ENCODE data around the gene FAF1. TPM values are rescaled to one million over a fixed set of nuclear protein-coding genes. Genes with fewer than 3 reads are reported as not detected.
"Not testable (repeated sequence)": the region's sequence is repeated elsewhere in the genome, so short reads cannot be mapped to it uniquely, and the experiment has no call there.

The FAF1 gene
- total RNA-seq, 1 donor from 2014 or later, result 40.5 TPM

- DNase-seq (ENCODE audit: low spot score), result not testable (repeated sequence)
Measured at GRCh38 chr1:50907610-50908009, 52.5 kb downstream of the FAF1 start.

GRCh38 chr1:50906050-50906449 is 54.0 kb downstream of the FAF1 start:
- not testable (repeated sequence) for DNase-seq (ENCODE audit: low spot score)

- DNase-seq (ENCODE audit: low spot score), result no peak
Measured at GRCh38 chr1:50902419-50902818, 57.6 kb downstream of the FAF1 start.

- DNase-seq (ENCODE audit: low spot score), result no peak
Measured at GRCh38 chr1:50901872-50902271, 58.2 kb downstream of the FAF1 start.

DNA sequence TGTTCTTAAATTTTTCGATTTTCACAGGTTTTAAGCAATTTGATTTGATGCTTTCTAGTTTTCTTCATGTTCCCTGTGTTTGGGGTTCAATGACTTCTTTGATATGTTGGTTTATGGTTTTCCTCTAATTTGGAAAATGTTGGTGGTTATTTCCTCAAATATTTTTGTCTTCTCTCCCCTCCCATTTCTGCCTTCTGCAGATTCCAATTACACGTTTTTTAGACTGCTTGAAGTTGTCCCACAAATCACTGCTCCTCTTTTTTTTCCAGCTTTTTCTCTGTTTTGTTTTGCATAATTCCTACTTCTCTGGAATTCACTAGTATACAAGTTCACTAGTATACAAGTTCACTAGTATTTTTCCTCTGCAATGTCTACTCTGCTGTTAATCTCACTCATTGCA is 61.3 kb downstream of the FAF1 start:
- DNase-seq (ENCODE audit: low spot score), result no peak

GRCh38 chr1:50894340-50894739 is 65.7 kb downstream of the FAF1 start:
- DNase-seq (ENCODE audit: low spot score), result no peak

DNA sequence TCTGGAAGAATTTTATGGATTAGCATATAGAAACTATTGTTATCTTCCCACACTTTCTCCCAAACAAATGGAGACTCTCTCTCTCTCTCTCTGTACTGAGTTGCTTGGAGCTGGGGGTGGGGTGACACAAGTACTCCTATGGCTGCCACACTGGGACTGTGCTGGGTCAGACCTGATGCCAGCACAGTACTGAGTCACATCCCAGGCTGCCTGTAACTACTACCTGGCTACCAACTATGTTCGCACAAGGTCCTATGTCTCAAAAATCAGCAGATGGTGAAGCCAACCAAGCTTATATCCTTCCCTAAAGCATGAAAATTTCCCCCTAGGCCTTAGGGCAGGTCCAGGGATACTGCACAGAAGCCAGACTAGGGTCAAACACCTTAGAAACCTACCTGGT is 66.6 kb downstream of the FAF1 start:
- DNase-seq (ENCODE audit: low spot score), result no peak

- not testable (repeated sequence) for DNase-seq (ENCODE audit: low spot score)
Measured at GRCh38 chr1:50887555-50887954, 72.5 kb downstream of the FAF1 start.

DNA sequence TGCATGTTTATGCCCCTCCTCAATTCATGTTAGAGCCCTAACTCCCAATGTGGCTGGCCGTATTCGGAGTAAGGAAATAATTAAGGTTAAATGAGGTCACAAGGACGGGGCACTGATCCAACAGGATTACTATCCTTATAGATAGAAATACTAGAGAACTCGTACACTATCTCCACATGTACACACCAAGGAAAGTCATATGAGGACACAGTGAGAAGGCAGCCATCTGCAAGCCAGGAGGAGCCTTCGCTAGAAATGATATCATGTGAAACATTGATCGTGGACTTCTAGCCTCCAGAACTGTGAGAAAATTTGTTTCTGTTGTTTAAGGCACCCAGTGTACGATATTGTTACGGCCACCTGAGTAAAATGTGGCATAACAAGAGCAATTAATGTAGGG is 79.7 kb downstream of the FAF1 start:
- no peak for DNase-seq (ENCODE audit: low spot score)

DNA sequence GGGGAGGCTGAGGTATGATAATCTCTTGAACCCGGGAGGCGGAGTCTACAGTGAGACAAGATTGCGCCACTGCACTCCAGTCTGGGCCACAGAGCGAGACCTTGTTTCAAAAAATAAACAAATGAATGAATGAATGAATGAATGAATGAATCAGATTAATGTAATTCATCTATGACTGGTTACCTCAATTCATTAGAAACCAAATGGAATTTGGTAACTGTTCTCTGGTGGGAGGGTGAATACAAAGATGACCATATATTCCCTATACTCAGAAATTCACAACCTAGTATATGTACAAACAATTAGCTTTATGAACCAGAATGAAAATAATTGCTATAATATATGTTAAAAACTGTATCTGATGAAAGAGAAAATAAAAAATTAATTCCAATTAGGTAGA is 80.9 kb downstream of the FAF1 start:
- DNase-seq (ENCODE audit: low spot score), result no peak

DNA sequence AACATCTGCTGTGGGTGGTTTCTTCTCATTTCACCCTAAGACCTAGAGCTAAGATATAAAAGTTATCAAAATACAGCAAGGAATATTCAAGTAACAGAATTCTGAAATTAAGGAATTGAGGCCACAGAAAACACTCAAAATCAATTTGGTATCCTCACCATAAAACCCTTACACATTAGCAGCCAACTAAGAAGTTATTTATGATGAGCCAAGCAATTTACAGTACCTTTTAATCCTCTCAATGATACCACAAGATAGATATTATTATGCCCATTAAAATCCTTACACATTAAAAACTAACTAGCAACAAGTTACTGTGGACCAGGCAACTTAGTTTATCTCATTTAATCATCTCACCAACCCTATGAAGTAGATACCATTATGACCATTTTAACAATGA is 81.6 kb downstream of the FAF1 start:
- no peak for DNase-seq (ENCODE audit: low spot score)

DNA sequence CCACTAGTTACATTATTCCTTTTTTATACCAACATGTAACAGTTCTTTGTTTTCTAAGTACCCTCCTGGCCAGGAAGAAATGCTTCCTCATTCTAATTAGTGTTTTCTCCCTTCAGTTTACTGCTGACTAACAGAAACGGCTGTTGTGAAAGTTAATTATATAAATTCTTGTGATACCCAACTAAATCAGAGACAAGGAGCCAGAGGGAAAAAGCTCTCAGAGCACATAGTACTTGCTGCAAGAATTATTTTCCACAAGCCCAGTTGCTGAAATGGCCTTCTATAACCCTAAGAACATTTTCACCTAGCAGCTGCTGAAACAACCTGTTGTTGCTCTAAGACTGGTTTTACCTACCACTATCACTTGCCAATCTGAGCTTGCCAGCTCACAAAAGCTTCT is 82.4 kb downstream of the FAF1 start:
- DNase-seq (ENCODE audit: low spot score), result no peak

DNA sequence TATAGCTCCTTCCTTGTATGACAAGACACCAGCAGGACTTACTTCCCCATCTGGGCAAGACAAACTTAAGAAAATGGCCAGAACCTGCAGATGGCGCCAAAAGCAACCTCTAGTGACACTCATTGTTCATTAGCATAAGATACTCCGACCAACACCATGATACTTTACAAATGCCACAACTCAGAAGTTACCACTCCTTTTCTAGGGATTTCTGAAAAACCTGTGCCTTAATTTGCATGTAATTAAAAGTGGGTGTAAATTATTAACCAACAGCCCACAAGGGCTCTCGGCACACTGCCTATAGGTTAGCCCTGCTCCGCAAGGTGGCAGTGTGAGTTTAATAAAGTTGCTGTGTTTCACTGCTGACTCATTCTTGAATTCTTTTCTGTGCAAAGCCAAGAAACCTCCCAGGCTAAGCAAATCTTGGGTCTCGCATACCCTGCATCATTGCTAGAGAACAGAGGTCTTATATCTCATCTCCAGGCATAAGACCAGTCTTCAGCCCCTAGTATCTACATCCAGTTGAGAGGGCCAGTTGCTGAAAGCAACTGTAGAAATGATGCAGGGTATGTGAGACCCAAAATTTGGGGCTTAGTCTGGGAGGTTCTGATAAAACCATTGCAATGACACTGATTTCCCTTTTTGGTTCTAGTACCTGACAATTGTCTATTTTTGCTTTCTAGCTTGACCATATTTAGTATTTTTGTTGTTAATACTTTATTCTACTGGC is 86.4 kb downstream of the FAF1 start:
- DNase-seq (ENCODE audit: low spot score), result peak; percentile 71

DNA sequence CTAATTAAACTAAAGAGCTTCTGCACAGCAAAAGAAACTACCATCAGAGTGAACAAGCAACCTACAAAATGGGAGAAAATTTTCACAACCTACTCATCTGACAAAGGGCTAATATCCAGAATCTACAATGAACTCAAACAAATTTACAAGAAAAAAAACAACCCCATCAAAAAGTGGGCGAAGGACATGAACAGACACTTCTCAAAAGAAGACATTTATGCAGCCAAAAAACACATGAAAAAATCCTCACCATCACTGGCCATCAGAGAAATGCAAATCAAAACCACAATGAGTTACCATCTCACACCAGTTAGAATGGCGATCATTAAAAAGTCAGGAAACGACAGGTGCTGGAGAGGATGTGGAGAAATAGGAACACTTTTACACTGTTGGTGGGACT is 95.2 kb downstream of the FAF1 start:
- DNase-seq (ENCODE audit: low spot score), result not testable (repeated sequence)

- no peak for DNase-seq (ENCODE audit: low spot score)
Measured at GRCh38 chr1:50861772-50862171, 98.3 kb downstream of the FAF1 start.

DNA sequence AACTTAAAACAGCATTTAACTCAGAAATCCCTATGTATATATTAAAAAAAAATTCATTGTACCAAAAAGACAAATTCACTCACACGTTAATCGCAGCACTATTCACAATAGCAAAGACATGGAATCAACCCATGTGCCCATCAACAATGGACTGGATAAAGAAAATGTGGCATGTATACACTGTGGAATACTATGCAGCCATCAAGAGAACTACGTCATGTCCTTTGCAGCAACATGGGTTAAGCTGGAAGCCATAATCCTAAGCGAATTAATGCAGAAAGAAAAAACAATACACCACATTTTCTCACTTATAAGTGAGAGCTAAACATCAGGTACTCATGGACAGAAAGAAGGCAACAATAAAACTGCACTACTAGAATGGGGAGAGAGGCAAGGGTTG is 99.4 kb downstream of the FAF1 start:
- no peak for DNase-seq (ENCODE audit: low spot score)

- DNase-seq (ENCODE audit: low spot score), result no peak
Measured at GRCh38 chr1:50860256-50860655, 99.8 kb downstream of the FAF1 start.

GRCh38 chr1:50859657-50860056 is 100.4 kb downstream of the FAF1 start:
- DNase-seq (ENCODE audit: low spot score), result no peak

GRCh38 chr1:50858761-50859160 is 101.3 kb downstream of the FAF1 start:
- DNase-seq (ENCODE audit: low spot score), result no peak

GRCh38 chr1:50857702-50858101 is 102.4 kb downstream of the FAF1 start:
- no peak for DNase-seq (ENCODE audit: low spot score)

GRCh38 chr1:50853325-50853724 is 106.7 kb downstream of the FAF1 start:
- DNase-seq (ENCODE audit: low spot score), result no peak

DNA sequence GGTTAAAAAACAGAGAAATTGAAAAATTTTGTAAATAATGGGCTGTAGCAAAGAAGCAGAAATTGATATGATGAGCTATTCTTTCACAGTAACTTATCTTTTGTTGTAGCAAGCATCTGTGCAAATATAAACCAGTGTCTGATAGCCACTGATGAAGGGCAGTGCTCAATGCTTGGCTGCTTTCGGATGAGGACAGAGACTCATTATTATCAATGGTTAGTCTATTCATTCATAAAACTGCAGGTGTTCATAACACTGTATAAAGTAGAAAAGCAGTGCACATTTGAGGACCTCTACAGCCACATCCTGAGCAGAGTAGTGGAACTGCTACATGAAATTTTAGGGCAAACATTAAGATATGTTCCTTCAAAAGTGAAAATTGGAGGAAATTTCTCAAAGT is 107.2 kb downstream of the FAF1 start:
- DNase-seq (ENCODE audit: low spot score), result no peak

- DNase-seq (ENCODE audit: low spot score), result no peak
Measured at GRCh38 chr1:50851466-50851865, 108.6 kb downstream of the FAF1 start.

GRCh38 chr1:50851034-50851433 is 109.0 kb downstream of the FAF1 start:
- no peak for DNase-seq (ENCODE audit: low spot score)
